Activated CD8-positive, alpha-beta T cell treated with anti-CD3 and anti-CD28 coated beads for 36 hours (primary cell): ENCODE data around the gene CXCR4. TPM values are rescaled to one million over a fixed set of nuclear protein-coding genes. Genes with fewer than 3 reads are reported as not detected.

Experiments
- ATAC-seq: fragments of 200-7000 bp; cut with Tn5 transposase; one replicate; pipeline ENCODE4 v1.10.0; 2021; ENCODE audit warnings: mild to moderate bottlenecking, moderate library complexity
- CTCF ChIA-PET: fragments of 350-600 bp; sonication (Branson Sonifier 250); formaldehyde crosslinking; loops from one replicate; lab custom pipeline; 2021; ENCODE audit warnings: antibody characterized with exemption; lab: Charles Lee
- POLR2A ChIA-PET: fragments of 350-600 bp; sonication (Branson Sonifier 250); formaldehyde crosslinking; loops from one replicate; lab custom pipeline; 2021; ENCODE audit warnings: antibody characterized with exemption; lab: Charles Lee
- DNase-seq: peaks from one replicate; pipeline ENCODE4 v3.0.0-alpha.2; 2020
- H3K27ac Mint-ChIP-seq: one replicate; pipeline ENCODE4 v1.8.0; 2021; ENCODE audit warnings: mild to moderate bottlenecking, mixed read lengths
- H3K27me3 Mint-ChIP-seq: one replicate; pipeline ENCODE4 v1.8.0; 2021; ENCODE audit warnings: mixed read lengths
- H3K36me3 Mint-ChIP-seq: one replicate; pipeline ENCODE4 v1.8.0; 2021; ENCODE audit warnings: low read depth, mixed read lengths
- H3K4me1 Mint-ChIP-seq: one replicate; pipeline ENCODE4 v1.8.0; 2021; ENCODE audit warnings: low read depth, mixed read lengths
- H3K4me3 Mint-ChIP-seq: one replicate; pipeline ENCODE4 v1.8.0; 2021; ENCODE audit warnings: mild to moderate bottlenecking, moderate library complexity, mixed read lengths
- H3K9me3 Mint-ChIP-seq: one replicate; pipeline ENCODE4 v1.8.0; 2021; ENCODE audit warnings: mixed read lengths
- CTCF ChIP-seq: fragments of 200-600 bp; IDR thresholded peaks from one replicate; pipeline ENCODE4 v1.8.0; 2022; ENCODE audit warnings: antibody characterized with exemption, mild to moderate bottlenecking
- intact Hi-C: fragments of 100-400 bp; cut with micrococcal nuclease; formaldehyde crosslinking; loops from one replicate; pipeline ENCODE4 v1.10.0; 2022
- total RNA-seq, 2 experiments: library from RNA; stranded (reverse); gene quantifications; one replicate each; pipeline ENCODE4 v1.2.3, GENCODE V29; 2021

CXCR4 gene
- total RNA-seq, 2 experiments from 2014 or later, result 97.0 to 103 TPM

GRCh38 chr2:136133586-136133985, 15.6 kb upstream of the CXCR4 start:
- no peaks in the 10 kb centered on the region for H3K9me3 Mint-ChIP-seq
- DNase-seq (no peak), ATAC-seq (no peak)
- no peaks in the 10 kb centered on the region for H3K36me3 Mint-ChIP-seq
- peaks cover 12% of the 10 kb centered on the region for H3K27me3 Mint-ChIP-seq
- ChIA-PET CTCF (interaction anchor here (0.8 to 3.5 kb wide), 10 partner anchors 8 to 251 kb away, joined by 3 to 14 read pairs (median 3); no protein-coding TSS in a partner anchor), POLR2A (interaction anchor here (0.6 to 4.8 kb wide), 13 partner anchors 9 to 248 kb away, joined by 3 to 28 read pairs (median 5); partner anchors contain the start of gene DARS1)
- TF ChIP-seq CTCF, result no peak
- H3K27ac Mint-ChIP-seq, result peak overlapping the region; percentile 84
- intact Hi-C loops, result loop anchor here (2.0 to 5.0 kb wide), 5 partner anchors 76 to 245 kb away; partner anchors contain the start of gene DARS1
- H3K4me1 Mint-ChIP-seq, result peaks cover 97% of the 10 kb centered on the region
- H3K4me3 Mint-ChIP-seq, result peak overlapping the region; percentile 17

GRCh38 chr2:136133176-136133575, 15.2 kb upstream of the CXCR4 start:
- no peak for TF ChIP-seq CTCF
- Mint-ChIP-seq H3K9me3 (no peaks in the 10 kb centered on the region), H3K27me3 (peaks cover 12% of the 10 kb centered on the region), H3K4me3 (peak overlapping the region; percentile 15), H3K4me1 (peaks cover 96% of the 10 kb centered on the region), H3K36me3 (no peaks in the 10 kb centered on the region), H3K27ac (peak overlapping the region; percentile 87)
- intact Hi-C loops, result loop anchor here (2.0 to 5.0 kb wide), 5 partner anchors 76 to 246 kb away; partner anchors contain the start of gene DARS1
- POLR2A ChIA-PET, result interaction anchor here (0.7 to 4.8 kb wide), 14 partner anchors 10 to 251 kb away, joined by 3 to 28 read pairs (median 5); partner anchors contain the start of gene DARS1
- DNase-seq, result no peak
- CTCF ChIA-PET, result interaction anchor here (1.1 to 3.5 kb wide), 5 partner anchors 8 to 251 kb away, joined by 3 to 14 read pairs (median 8); no protein-coding TSS in a partner anchor
- ATAC-seq, result no peak

GRCh38 chr2:136132825-136133155, 14.8 kb upstream of the CXCR4 start:
- intact Hi-C loops, result loop anchor here (1.0 to 5.0 kb wide), 6 partner anchors 75 to 246 kb away; partner anchors contain the start of gene DARS1
- Mint-ChIP-seq H3K4me1 (peaks cover 96% of the 10 kb centered on the region), H3K27ac (peak overlapping the region; percentile 87), H3K9me3 (no peaks in the 10 kb centered on the region), H3K4me3 (peak overlapping the region; percentile 57), H3K36me3 (no peaks in the 10 kb centered on the region), H3K27me3 (peaks cover 10% of the 10 kb centered on the region)
- DNase-seq (no peak), ATAC-seq (peak; percentile 3)
- POLR2A ChIA-PET, result interaction anchor here (0.7 to 4.8 kb wide), 13 partner anchors 9 to 257 kb away, joined by 3 to 28 read pairs (median 4); no protein-coding TSS in a partner anchor
- TF ChIP-seq CTCF, result no peak
- CTCF ChIA-PET, result interaction anchor here (1.3 to 3.5 kb wide), 4 partner anchors 8 to 252 kb away, joined by 3 to 14 read pairs (median 9); no protein-coding TSS in a partner anchor

GRCh38 chr2:136131961-136132824, 14.2 kb upstream of the CXCR4 start:
- TF ChIP-seq CTCF, result no peak
- peaks cover 96% of the 10 kb centered on the region for H3K4me1 Mint-ChIP-seq
- ChIA-PET CTCF (interaction anchor here (0.9 to 3.5 kb wide), 7 partner anchors 8 to 252 kb away, joined by 3 to 14 read pairs (median 4); no protein-coding TSS in a partner anchor), POLR2A (interaction anchor here (0.9 to 4.8 kb wide), 14 partner anchors 9 to 257 kb away, joined by 3 to 28 read pairs (median 4); no protein-coding TSS in a partner anchor)
- no peaks in the 10 kb centered on the region for H3K9me3 Mint-ChIP-seq
- ATAC-seq (peak; percentile 52), DNase-seq (peak; percentile 83)
- H3K27me3 Mint-ChIP-seq, result peaks cover 8% of the 10 kb centered on the region
- peak overlapping the region; percentile 87 for H3K27ac Mint-ChIP-seq
- H3K4me3 Mint-ChIP-seq, result peak overlapping the region; percentile 57
- no peaks in the 10 kb centered on the region for H3K36me3 Mint-ChIP-seq
- intact Hi-C loops, result loop anchor here (1.0 to 5.0 kb wide), 6 partner anchors 75 to 247 kb away; partner anchors contain the start of gene DARS1
